ENCODE results near the gene TGM2.

DNA sequence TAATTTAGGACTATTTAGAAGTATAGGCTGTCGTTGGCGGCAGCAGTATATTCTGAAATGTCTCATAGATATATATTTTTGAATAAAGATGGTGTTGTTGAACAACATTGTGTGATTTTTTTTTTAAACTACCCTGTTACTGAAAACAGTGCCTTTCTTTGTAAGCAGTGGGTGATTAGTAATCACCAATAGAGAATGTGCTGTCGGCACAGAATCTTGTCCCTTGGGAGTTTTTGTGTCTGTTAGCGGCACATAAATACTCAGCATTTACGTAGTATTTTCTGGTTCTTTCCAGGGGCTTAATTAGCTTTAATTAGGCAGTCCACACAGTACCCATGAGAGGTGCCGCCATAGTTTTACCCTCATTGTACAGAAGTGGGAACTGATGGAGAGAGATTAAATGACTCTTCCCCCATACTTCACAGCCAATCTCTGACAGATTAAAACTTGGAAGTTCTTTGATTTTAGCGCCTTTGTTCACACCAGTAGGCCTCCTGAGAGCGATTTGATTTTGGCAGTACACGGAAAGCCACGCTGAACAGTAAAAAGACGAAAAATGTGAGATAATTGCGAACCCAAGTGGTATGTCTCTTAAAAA, 72.7 kb downstream of the TGM2 start:
- TF ChIP-seq, protein P1, sequence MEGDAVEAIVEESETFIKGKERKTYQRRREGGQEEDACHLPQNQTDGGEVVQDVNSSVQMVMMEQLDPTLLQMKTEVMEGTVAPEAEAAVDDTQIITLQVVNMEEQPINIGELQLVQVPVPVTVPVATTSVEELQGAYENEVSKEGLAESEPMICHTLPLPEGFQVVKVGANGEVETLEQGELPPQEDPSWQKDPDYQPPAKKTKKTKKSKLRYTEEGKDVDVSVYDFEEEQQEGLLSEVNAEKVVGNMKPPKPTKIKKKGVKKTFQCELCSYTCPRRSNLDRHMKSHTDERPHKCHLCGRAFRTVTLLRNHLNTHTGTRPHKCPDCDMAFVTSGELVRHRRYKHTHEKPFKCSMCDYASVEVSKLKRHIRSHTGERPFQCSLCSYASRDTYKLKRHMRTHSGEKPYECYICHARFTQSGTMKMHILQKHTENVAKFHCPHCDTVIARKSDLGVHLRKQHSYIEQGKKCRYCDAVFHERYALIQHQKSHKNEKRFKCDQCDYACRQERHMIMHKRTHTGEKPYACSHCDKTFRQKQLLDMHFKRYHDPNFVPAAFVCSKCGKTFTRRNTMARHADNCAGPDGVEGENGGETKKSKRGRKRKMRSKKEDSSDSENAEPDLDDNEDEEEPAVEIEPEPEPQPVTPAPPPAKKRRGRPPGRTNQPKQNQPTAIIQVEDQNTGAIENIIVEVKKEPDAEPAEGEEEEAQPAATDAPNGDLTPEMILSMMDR (IDR thresholded peaks at IDR 0.05; ENCODE audit: low read length): no peak
- no peak for TF ChIP-seq EZH2 (optimal IDR thresholded peaks at IDR 0.05; ENCODE audit: low read depth, low read length)
- TF ChIP-seq EZH2phosphoT487 (IDR thresholded peaks at IDR 0.05; ENCODE audit: low read length): no peak
